CMK (cell line): ENCODE measurements around the gene MRTFA.
"Not testable (repeated sequence)": the region's sequence is repeated elsewhere in the genome, so short reads cannot be mapped to it uniquely, and the experiment has no call there.

Source experiments
- DNase-seq: peaks from one replicate; pipeline ENCODE4 v3.0.0-alpha.2; 2010; ENCODE audit warnings: low read depth

The MRTFA gene

DNA sequence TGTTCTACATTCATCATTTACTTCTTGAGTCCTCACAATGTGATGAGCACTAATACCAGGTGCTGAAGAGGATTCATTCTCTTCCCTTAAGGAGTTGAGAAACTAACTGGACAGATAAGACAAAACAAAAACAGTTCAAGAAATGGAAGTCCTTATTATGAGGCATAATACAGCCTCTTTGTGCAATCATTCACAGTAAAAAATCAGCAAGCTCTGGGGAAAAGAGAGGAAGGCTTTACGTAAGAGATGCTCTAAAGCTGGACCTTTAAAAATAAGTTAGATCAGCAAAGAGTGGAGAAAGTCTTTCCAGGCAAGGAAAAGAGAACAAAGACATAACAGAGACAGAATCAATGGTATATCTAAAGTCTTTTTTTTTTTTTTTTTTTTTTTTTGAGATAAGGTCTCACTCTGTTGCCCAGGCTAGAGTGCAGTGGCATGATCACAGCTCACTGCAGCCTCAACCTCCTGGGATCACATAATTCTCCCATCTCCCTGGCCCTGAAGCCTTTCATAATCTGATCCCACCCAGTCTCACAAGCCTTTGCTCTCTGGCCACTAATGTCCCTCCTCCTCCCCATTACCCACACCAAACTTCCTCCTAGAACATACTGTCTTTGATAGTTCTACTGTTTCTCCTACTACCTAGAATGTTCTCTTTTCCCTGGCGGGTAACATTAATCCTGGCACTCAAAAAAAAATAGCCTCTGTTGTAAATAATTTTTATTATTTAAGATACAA is 40.9 kb downstream of the MRTFA start:
- DNase-seq, result no peak

DNA sequence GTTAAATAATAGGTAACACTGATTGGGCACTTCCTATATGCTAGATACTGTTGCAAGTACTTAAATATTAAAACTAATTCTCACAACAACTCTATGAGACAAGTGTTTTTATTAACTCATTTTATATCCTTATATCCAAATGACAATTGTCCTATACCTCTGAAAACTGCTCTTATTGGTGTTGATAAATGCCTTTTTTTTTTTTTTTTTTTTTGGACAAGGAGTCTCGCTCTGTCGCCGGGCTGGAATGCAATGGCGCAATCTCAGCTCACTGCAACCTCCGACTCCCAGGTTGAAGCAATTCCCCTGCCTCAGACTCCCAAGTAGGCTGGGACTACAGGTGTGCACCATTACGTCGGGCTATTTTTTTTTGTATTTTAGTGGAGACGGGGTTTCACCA is 41.6 kb downstream of the MRTFA start:
- no peak for DNase-seq

DNA sequence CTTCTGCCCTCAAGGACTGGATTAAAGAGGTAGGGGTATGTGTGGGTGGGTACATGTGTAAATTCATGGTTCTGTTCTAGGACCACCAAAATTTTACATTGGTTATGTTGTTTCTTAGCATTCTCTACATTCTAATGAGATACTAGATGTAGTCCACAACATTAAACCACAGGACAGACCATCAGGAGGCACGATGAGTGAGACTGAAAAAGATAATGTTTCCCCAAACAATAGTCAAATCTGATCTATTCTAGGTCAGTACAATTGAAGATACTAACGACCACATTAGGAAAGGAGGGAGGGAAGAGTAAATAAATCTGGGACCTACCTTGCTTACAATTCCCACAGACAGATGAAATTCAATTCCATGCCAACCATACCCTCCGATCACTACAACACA is 42.2 kb downstream of the MRTFA start:
- no peak for DNase-seq

DNA sequence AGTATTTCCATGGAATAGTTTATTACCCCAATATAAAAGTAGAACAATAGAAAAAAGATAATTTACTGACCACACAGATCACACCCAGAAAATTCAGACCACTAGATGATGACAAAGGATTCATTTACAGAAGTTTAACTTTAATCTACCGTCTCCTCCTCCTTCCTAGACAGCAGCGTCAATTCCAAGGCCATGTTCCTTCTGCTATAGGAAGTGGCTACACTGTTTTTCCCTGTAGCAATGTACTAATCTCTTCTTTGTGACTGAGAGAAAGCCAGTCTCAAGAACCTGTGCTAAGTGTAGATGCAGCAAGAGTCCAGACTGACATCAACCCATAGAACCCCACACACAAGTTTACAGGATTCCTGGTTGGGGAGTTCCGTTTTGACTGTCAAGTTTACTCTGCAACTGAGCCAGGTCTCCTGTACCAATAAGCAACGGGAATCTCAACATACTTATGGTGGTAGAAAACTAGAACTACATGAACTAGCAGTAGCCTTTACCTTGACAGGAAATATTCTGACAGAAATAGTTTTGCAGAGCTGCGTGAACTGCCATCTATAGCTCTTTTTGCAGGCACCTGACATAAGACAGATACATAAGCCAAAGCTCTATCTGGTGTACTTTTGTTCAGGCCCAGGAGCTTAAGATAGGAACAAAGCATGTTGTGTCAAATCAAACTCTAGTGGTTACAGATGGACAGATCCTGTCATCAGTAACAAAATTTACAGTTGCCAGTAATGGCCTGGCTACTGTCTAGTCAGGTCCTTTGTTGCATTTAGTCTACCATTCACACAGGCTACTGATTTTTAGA is 42.9 kb downstream of the MRTFA start:
- no peak for DNase-seq

DNA sequence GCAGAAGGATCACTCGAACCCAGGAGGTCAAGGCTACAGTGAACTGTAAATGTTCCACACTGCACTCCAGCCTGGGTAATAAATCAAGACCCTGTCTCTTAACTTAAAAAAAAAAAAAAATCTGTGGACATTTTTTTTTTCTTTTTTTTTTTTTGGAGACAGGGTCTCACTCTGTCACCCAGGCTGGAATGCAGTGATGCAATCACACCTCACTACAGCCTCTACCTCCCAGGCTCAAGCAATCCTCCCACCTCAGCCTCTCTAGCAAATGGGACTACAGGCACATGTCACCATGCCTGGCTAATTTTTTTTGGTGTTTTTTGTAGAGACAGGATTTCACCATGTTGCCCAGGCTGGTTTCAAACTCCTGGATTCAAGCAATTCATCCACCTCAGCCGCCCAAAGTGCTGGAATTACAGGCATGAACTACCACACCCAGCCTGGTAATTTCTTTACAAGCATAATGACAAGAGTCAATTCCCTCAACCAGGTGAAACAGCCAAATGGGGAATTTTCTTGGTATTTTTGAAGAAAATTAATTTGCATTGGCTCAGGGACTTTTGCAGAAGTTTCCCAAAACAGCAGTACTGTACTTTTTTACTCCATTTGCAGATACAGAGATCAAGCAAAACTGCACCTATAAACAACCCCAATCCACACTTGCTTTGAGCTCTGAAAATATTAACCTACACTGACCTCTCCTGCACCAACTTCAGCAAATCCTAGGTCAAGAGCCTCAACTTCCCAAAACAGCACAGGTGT is 44.0 kb downstream of the MRTFA start:
- DNase-seq, result no peak

DNA sequence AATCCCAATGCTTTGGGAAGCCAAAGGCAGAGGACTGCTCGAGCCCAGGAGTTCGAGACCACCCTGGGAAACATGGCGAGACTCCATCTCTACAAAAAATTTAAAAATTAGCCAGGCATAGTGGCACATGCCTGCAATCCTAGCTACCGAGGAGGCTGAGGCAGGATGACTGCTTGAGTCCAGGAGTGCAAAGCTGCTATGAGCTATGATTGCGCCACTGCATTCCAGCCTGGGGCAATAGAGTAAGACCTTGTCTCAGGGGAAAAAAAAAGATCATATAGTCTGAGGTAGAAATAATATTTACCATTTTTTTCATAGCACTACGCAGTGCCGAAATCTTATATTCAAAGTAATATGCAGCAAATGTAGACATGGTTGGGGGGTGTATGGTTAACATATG is 47.8 kb downstream of the MRTFA start:
- DNase-seq, result no peak

DNA sequence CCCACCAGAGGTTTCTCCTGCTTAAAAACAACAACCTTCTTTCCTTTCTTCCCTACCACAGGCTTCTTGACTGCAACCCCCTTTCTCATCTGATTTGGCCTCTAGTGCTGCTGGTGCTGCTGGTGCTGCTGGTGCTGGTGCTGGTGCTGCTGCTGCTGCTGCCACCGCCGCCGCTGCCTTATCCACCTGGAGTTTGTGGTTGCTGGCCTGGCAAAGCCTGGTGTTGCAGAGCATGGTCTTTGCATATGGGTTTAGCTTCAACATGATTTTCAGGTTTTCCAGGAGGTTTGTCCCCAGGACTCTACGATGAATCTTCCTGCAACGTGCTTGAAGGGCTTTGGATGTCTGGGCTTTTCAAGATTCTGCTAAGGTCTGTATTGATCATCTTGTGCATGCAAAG is 49.7 kb downstream of the MRTFA start:
- DNase-seq, result no peak

DNA sequence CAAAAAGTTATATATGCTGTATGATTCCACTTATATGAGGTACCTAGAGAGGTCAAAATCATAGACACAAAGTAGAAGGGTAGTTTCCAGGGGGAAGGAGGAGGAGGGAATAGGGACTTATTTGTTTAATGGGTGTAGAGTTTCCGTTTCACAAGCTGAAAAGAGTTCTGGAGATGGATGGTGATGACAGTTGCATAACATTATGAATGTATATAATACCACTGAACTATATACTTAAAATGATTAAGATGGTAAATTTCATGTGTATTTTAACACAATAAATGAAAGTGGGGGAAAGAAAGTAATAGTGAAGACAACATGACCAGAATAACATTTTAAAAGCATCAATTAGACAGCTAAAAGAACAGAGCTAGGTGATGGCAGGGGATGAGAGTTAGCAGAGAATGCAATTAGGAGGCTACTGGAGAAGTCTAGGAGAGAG is 51.2 kb downstream of the MRTFA start:
- no peak for DNase-seq

DNA sequence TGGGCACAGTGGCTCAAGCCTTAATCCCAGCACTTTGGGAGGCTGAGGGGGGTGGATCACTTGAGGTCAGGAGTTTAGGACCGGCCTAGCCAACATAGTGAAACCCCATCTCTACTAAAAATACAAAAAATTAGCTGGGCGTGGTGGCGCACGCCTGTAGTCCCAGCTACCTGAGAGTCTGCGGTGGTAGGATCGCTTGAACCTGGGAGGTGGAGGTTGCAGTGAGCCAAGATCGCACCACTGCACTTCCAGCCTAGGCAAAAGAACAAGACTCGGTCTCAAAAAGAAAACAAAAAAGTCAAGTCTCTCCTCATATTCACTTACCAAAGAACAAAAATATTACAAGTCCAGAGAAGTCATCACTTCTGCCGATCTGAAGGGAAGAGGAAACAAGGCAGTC is 51.8 kb downstream of the MRTFA start:
- not testable (repeated sequence) for DNase-seq

DNA sequence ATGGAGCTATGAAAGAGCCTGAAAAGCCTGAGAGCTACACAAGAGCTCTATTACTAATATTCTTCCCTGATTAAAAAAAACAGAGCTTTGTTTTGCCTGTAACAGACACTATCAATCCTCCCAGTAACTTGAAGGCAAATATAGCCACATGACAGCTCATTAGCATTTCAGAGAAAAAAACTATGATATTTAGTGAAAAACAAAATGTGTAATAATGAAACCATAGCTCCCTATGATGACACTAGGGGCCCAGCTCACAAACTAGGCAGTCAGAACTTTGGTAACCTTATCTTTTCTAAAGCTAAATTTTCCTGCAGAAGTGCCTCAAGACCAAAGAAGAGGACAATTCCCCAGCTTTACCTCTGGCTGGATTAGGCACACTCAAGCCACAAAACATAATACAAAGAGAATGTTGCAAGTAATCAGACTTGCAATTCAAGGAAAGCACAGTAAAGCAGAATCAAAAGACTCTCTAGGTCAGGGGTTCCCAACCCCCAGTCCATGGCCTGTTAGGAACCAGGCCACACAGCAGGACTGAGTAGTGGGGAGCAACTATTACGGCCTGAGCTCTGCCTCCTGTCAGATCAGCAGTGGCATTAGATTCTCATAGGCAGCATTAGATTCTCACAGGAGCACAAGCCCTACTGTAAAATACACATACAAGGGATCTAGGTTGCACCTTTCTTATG is 53.3 kb downstream of the MRTFA start:
- no peak for DNase-seq

DNA sequence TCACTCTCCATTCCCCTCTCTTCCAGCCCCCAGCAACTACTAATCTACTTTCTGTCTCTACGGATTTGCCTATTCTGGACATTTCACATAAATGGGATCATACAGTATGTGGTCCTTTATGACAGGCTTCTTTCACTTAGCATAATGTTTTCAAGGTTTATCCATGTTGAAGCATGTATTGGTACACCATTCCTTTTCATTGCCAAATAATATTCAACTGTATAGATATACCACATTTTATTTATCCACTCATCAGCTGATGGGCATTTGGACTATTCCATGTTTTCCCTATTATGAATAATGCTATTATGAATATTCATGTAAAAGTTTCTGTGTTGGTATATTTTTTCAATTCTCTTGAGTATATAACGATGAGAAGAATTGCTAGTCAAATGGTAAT is 54.5 kb downstream of the MRTFA start:
- no peak for DNase-seq

DNA sequence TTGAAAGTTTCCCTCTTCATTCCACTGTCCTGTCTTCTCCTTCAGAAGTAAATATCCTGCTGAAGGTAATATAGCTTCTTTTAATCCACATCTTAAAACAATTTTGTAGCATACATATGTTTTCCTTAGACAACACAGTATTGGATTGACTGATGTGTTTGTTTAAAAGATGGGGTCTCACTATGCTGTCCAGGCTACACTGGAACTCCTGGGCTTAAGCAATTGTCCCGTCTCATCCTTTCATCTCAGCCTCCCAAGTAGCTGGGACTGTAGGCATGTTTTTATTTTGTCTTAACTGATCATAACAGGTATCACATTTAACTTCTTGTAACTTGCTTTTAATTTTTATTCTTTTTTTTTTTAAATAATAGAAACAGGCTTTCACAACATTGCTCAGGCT is 55.9 kb downstream of the MRTFA start:
- DNase-seq, result no peak

DNA sequence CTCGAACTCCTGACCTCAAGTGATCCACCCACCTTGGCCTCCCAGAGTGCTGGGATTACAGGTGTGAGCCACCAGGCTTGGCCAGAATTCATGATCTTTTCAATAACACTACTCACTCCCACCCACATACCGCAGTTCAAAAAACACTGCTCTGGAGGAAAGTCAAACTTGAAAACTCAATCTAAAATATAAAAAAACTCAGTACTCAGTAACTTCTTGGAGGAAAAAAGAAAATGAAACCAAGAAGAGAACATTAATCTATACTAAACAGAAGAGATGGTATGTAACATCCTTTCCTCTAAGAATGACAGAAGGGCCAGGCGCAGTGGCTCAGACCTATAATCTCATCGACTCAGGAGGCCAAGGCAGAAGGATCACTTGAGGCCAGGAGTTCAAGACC is 58.3 kb downstream of the MRTFA start:
- DNase-seq, result no peak

DNA sequence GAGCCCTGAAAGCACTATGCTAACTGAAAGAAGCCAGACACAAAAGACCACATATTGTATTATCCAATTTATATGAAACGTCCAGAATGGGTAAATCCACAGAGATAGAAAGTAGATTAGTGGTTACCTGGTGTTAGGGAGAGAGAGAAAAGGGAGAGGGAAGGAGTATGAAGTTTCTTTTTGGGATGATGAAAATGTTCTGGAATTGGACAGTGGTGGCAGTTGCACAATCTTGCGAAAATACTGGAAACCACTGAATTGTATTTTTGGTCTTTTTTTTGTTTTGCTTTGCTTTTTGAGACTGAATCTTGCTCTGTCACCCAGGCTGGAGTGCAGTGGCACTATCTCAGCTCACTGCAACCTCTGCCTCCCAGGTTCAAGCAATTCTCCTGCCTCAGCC is 63.5 kb downstream of the MRTFA start:
- no peak for DNase-seq

DNA sequence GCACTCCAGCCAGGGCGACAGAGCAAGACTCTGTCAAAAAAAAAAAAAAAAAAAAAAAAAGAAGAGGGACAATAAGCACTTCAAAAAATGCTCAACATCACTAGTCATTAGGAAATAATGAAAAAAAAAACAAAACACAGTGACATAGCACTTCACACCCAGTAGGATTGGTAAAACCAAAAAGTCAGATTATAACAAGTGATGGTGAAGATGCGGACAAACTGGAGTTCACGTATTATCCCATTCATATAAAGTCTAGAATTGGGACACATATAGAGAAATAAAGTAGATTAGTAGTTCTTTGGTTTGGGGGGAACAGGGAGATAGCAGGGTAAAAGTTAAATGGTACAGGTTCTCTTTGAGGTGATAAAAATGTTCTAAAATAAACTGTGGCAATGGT is 64.6 kb downstream of the MRTFA start:
- DNase-seq, result no peak

DNA sequence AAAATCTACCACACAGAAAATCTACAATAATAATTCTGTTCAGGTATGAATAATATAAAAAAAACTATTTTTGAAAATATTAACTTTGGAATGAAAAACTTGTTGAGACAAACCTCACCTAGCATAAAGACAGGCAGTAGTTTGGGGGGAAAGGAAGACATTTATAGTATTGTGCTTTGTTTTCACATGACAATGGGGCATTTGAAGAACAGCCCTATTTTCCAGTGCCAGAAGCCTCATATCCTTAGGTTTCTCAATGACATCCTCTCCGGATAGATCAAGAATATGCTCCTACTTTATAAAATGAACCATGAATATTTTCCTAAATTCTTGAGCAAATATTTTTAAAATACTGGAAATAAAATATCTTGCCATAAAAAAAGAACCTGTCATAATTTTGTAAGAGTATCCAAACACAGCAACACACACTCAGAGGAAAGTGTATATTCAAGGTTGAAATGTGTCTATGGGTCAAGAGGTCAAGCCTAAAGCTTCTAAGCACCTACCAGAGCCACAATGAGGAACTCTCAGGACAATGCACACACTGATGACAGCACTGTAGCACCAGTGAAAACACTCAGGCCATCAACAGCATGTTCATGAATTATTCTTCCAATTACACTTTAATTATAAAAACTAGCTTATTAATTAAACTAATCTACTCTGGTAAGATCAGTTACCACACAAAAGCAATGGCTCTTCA is 68.7 kb downstream of the MRTFA start:
- DNase-seq, result no peak

DNA sequence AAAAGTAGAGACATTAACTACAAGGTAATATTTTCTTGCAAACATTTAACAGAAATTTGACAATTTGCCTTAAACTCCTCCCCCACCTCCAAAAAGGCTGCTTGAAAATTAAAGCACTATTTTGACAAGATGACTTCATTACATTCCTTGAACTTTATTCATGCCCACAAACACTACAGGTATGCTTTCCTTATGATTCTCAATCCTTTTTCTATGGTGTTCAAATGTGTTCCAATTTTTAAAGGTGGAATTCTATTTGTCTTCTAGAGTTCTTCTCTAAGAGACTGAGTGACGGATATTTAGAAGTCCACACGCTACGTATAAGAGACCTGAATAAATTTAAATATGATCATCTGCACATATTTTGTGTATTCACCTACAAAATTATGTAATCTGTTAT is 69.4 kb downstream of the MRTFA start:
- no peak for DNase-seq

DNA sequence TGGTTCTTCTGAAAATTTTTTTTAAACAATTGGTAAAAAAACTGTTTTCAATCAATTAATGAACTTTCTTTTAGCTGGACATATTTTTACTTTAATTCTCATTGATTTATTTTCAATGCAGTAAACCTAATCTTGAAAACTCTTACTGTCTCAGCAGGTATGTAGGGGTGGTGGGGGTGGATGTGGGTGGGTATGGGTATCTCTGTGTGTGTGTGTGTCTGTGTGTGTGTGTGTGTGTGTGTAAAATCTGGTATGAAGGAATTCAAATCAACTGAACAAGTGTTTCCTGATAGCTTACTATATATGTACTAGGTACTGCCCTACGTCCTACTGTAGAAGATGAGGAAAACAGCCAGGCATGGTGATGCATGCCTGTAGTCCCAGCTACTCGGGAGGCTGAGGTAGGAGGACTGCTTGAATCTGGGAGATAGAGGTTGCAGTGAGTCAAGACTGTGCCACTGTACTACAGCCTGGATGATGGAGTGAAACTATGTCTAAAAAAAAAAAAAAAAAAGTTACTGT is 75.5 kb downstream of the MRTFA start:
- DNase-seq, result no peak

DNA sequence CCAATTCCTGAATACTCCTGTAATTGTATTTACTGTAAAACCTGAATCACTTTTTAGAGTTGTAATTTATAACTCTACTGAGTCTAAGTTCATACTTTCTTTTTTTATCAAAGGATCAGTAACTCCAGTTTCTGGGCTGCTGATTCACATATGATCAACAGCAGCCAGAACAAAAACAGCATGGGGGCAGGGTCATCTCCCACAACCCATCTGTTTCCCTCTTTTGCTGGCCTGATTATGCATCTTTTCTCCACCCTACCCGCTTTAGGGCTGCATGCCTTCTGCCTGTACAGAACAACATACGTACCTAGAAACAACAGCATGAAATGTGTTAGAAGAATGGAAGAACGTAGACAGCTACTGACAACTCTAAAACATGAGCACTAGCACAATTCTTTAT is 76.0 kb downstream of the MRTFA start:
- peak; percentile 52 for DNase-seq

DNA sequence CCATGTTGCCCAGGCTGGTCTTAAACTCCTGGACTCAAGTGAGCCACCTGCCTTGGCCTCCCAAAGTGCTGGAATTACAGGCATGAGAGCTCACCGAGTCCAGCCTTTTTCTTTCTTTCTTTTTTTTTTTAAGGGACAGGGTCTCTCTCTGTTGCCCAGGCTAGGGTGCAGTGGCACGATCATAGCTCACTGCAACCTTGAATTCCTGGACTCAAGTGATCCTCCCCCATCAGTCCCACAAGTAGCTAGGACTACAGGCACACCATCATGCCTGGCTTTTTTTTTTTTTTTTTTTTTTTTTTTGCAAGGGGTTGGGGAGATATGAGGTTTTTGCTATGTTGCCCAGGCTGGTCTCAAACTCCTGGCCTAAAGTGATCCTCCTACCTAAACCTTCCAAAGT is 78.5 kb downstream of the MRTFA start:
- DNase-seq, result no peak

DNA sequence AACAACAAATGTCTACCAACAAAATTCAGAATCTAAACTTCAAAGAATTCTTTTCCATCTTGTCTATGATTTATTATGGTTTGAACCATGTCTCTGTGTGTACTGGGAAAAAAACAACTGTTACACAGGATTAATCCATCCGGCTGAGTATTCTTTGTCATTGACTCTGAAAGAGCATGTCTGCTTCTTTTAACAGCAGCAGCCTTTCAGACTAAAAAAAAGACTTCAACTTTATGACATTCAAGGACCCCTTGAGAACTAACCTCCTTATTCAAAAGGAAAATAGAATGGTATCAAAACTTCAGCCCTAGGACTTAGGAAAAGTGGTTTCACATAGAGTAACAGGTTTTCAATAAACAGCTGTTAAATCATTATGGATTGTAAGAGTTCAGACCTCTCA is 79.9 kb downstream of the MRTFA start:
- DNase-seq, result no peak
